ENCODE measurements around the gene MRPS6. TPM values are rescaled to one million over a fixed set of nuclear protein-coding genes. Genes with fewer than 3 reads are reported as not detected.

The MRPS6 gene
- total RNA-seq, 4 donors from 2014 or later = 17.3 to 54.8 (median 29.3) TPM

DNA sequence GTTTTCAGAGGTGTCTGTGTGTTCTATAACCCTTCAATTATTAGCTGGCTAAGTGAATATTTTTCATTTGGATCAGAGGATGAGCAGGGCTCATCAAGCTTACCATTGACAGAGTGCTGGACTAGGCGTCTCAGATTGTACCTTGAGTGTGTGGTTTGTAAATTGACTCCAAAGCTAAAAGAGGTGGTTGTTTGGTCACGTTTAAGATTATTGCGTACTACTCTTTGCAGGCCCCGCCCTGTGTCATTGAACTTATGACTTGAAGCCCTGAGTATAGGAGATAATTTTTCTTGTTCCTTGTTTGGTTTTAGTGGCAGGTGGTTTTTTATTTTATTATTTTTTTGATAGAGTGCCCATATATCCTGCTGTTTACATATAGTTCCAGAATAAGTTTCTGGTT is 17.7 kb downstream of the MRPS6 start:
- H3K4me3 ChIP-seq = no peak overlapping the region
- no peaks in the 10 kb centered on the region for H3K9me3 ChIP-seq
- no peaks in the 10 kb centered on the region for H3K27me3 ChIP-seq
- in situ Hi-C loops (cut with MboI; ENCODE audit: low sequenced_read_pairs in 4 of 4) (no loop called here), intact Hi-C loops (cut with DNase I; ENCODE audit: low total_unique reads) (no loop called here)
- DNase-seq = no peak
- H3K27ac ChIP-seq = peak overlapping the region in 1 of 4 donors; percentile 55
- no peak for TF ChIP-seq POLR2A (IDR thresholded peaks at IDR 0.05)
- TF ChIP-seq, protein P1, sequence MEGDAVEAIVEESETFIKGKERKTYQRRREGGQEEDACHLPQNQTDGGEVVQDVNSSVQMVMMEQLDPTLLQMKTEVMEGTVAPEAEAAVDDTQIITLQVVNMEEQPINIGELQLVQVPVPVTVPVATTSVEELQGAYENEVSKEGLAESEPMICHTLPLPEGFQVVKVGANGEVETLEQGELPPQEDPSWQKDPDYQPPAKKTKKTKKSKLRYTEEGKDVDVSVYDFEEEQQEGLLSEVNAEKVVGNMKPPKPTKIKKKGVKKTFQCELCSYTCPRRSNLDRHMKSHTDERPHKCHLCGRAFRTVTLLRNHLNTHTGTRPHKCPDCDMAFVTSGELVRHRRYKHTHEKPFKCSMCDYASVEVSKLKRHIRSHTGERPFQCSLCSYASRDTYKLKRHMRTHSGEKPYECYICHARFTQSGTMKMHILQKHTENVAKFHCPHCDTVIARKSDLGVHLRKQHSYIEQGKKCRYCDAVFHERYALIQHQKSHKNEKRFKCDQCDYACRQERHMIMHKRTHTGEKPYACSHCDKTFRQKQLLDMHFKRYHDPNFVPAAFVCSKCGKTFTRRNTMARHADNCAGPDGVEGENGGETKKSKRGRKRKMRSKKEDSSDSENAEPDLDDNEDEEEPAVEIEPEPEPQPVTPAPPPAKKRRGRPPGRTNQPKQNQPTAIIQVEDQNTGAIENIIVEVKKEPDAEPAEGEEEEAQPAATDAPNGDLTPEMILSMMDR (IDR thresholded peaks at IDR 0.05 in 4 of 5, conservative IDR thresholded peaks at IDR 0.05 in 1 of 5) = no peak
- peaks cover 0 to 11% of the 10 kb centered on the region in 2 donors for H3K36me3 ChIP-seq
- peak; percentile 60 to 88 for ATAC-seq
- peaks cover 25 to 49% of the 10 kb centered on the region in 2 donors for H3K4me1 ChIP-seq

DNA sequence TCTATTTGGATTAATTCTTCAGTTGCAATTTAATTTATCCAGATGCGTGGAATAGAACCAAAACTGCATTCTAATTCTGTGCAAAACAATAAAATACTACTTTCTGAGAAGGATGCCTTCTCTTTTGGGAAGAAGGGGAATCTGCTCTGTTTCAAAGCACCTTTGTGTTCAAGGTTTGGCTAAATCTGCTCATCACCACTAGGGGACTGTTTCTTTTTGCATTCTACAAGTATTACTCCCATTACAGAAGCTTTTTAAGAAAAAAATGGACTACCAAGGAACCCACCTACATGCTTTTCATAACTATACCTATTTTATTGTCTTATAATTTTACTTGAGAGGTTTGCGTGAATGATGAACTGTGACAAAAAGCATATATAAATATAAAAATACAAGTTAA is 18.2 kb downstream of the MRPS6 start:
- Histone ChIP-seq H3K27me3 (no peaks in the 10 kb centered on the region), H3K4me1 (peaks cover 21 to 44% of the 10 kb centered on the region in 2 donors), H3K9me3 (no peaks in the 10 kb centered on the region), H3K27ac (peak overlapping the region in 1 of 4 donors; percentile 10), H3K36me3 (peaks cover 0 to 13% of the 10 kb centered on the region in 2 donors), H3K4me3 (no peak overlapping the region)
- ATAC-seq (no peak), DNase-seq (no peak)
- in situ Hi-C loops (cut with MboI; ENCODE audit: low sequenced_read_pairs in 4 of 4) (no loop called here), intact Hi-C loops (cut with DNase I; ENCODE audit: low total_unique reads) (no loop called here)
- TF ChIP-seq POLR2A (IDR thresholded peaks at IDR 0.05) = no peak
- TF ChIP-seq, protein P1 (IDR thresholded peaks at IDR 0.05 in 4 of 5, conservative IDR thresholded peaks at IDR 0.05 in 1 of 5) = no peak

DNA sequence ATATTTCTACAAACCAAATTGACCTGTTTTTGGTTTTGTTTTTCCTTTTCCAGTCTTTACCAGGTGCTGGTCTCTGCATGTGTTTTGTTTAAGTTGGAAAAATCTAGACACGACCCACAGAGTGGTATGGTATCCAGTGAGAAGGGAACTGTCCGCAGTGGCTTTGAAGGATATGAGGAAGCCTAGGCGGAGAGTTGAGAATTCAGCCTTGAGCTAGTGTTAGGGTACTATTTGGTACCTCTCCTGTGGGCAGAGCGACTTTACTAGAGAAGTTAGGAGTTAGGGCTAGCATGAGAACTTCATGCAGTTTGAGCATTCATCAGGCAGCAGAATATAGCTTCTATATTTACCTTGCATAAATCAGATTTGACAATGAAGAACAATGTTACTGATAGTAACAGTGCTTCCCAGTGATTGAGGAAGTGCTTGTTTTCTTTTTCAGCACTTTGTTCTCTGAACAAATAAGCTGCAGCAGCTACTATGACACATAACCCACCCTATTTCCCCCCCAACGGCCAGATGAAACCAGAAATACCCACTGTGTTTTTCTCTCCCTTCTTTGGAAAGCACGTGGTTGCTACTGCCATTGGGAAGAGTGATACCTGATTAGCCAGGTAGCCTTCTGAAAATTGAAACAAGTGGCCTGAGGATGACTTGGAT is 19.0 kb downstream of the MRPS6 start:
- ATAC-seq = no peak
- peak overlapping the region in 1 of 4 donors; percentile 37 for H3K27ac ChIP-seq
- H3K36me3 ChIP-seq = peaks cover 0 to 13% of the 10 kb centered on the region in 2 donors
- no peak for DNase-seq
- intact Hi-C loops (cut with DNase I; ENCODE audit: low total_unique reads) (no loop called here), in situ Hi-C loops (cut with MboI; ENCODE audit: low sequenced_read_pairs in 4 of 4) (no loop called here)
- H3K27me3 ChIP-seq = no peaks in the 10 kb centered on the region
- H3K4me3 ChIP-seq = no peak overlapping the region
- H3K9me3 ChIP-seq = no peaks in the 10 kb centered on the region
- no peak for TF ChIP-seq POLR2A (IDR thresholded peaks at IDR 0.05)
- TF ChIP-seq, protein P1 (IDR thresholded peaks at IDR 0.05 in 4 of 5, conservative IDR thresholded peaks at IDR 0.05 in 1 of 5) = no peak
- peaks cover 21 to 46% of the 10 kb centered on the region in 2 donors for H3K4me1 ChIP-seq

DNA sequence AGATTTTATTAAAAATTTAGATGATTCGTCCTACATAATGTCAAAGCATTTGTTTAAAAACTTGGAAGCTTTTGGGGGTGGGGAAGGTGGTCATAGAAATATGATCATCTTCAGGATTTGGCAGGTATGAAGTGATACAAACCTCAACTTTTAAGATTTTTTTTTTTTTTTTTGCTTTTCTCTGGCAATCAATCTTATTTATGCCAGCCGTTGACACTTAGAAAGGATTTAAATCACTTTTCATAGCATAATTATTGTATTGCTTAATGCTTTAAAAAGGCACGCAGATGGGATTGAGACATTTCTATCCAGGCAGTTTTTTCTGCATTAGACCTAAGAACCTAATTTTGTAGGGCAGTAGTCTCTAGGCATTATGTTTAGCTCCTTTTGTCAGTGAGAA is 19.7 kb downstream of the MRPS6 start:
- no peak for DNase-seq
- no peak overlapping the region for H3K4me3 ChIP-seq
- peaks cover 21 to 43% of the 10 kb centered on the region in 2 donors for H3K4me1 ChIP-seq
- H3K9me3 ChIP-seq = no peaks in the 10 kb centered on the region
- H3K27me3 ChIP-seq = no peaks in the 10 kb centered on the region
- peaks cover 0 to 13% of the 10 kb centered on the region in 2 donors for H3K36me3 ChIP-seq
- intact Hi-C loops (cut with DNase I; ENCODE audit: low total_unique reads) (no loop called here), in situ Hi-C loops (cut with MboI; ENCODE audit: low sequenced_read_pairs in 4 of 4) (no loop called here)
- no peak for ATAC-seq
- TF ChIP-seq, protein P1 (IDR thresholded peaks at IDR 0.05 in 4 of 5, conservative IDR thresholded peaks at IDR 0.05 in 1 of 5) = no peak
- TF ChIP-seq POLR2A (IDR thresholded peaks at IDR 0.05) = no peak
- H3K27ac ChIP-seq = peak overlapping the region in 1 of 4 donors; percentile 5

Measured in gastrocnemius medialis (tissue), 4 donors.